Fibroblast of the aortic adventitia (primary cell): ENCODE measurements around the gene CROCC2. TPM values are rescaled to one million over a fixed set of nuclear protein-coding genes. Genes with fewer than 3 reads are reported as not detected.
A peak's percentile ranks its signal among the peaks of the same experiment; 100 is the strongest.

Experiments
- DNase-seq: peaks from one replicate; pipeline ENCODE4 v3.0.0-alpha.2; 2010; ENCODE audit warnings: low read depth
- H3K4me3 ChIP-seq: 2 replicates; pipeline ENCODE4 v1.5.1; 2011; ENCODE audit warnings: low read depth, mild to moderate bottlenecking, control low read depth, low read length, moderate library complexity
- CTCF ChIP-seq: IDR thresholded peaks from 2 replicates; pipeline ENCODE4 v1.5.1; 2011; ENCODE audit warnings: mild to moderate bottlenecking, low read length, control low read depth, inconsistent platforms; ENCODE audit not compliant: insufficient read depth
- total RNA-seq: library from RNA; depleted of rRNA; stranded (reverse); fragments of >200 nt; gene quantifications from 2 replicates; pipeline ENCODE4 v1.2.3, GENCODE V29; 2012; ENCODE audit warnings: low replicate concordance

CROCC2 gene
- total RNA-seq, 1 donor = under 0.01 TPM

GRCh38 chr2:240916571-240917008, 10.5 kb downstream of the CROCC2 start:
- no peak overlapping the region for H3K4me3 ChIP-seq
- no peak for TF ChIP-seq CTCF
- peak; percentile 83 for DNase-seq

DNA sequence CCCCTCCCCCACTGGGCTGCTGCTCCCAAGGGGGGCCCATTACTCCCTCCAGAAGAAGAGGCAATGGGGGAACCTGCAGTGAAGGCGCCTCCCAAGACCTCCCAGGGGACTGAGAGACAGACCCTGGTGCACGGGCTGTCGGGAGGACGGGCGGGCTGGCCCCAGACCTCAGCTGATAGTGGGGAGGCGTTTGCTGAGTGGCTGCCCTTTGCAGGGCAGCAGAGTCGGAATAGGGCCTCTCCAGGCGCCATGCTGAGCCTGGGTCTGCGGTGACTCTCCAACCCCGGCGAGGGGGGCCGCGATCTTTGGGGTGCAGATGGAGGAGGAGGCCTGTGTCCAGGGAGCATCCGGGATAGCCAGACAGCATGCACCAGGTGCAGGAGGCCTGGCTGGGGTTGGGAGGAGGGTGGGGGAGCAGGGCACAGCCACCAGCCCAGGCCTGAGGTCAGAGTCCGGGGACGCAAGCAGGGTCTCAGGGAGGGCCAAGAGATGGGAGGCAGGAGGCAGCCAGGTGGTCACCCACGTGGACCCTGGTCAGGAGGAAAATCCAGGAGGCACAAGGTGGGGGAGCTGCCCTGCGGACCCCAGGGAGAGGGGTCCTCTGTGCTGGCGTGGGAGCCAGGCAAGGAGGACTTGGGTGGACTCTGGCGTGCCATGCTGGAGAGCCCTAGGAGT, 11.0 kb downstream of the CROCC2 start:
- TF ChIP-seq CTCF = no peak
- no peak overlapping the region for H3K4me3 ChIP-seq
- no peak for DNase-seq

DNA sequence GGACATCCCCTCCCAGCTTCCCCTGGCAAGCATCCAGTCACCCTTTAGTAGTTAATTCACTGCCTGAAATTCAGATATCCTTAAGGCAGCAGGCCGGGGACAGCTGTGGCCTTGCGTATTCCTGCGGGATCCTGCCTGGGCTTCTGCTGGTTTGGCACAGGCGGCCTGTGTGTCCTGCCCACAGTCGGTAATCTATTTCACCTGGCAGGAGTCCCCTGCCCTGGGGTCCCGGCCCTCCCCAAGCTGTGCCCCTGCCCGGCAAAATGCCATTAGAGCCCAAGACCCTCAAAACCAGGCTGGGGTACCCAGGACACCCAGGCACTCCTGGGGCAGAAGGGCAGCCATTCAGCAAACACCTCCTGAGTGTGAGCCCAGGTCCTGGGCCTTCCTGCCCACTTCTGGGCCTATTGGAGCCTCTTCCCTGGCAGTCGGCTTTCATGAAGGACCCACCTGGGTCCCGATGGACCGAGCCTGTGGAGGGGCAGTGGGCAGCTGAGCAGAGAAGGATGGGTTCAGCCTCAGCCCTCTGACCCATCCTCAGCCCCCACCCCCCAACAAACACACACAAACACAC, 11.6 kb downstream of the CROCC2 start:
- no peak for DNase-seq
- TF ChIP-seq CTCF = no peak
- H3K4me3 ChIP-seq = no peak overlapping the region

- DNase-seq = no peak
- H3K4me3 ChIP-seq = no peak overlapping the region
- no peak for TF ChIP-seq CTCF
Observed at GRCh38 chr2:240918258-240919091, 12.3 kb downstream of the CROCC2 start.

- no peak for DNase-seq
- no peak for TF ChIP-seq CTCF
- H3K4me3 ChIP-seq = no peak overlapping the region
Observed at GRCh38 chr2:240919161-240919781, 13.1 kb downstream of the CROCC2 start.

DNA sequence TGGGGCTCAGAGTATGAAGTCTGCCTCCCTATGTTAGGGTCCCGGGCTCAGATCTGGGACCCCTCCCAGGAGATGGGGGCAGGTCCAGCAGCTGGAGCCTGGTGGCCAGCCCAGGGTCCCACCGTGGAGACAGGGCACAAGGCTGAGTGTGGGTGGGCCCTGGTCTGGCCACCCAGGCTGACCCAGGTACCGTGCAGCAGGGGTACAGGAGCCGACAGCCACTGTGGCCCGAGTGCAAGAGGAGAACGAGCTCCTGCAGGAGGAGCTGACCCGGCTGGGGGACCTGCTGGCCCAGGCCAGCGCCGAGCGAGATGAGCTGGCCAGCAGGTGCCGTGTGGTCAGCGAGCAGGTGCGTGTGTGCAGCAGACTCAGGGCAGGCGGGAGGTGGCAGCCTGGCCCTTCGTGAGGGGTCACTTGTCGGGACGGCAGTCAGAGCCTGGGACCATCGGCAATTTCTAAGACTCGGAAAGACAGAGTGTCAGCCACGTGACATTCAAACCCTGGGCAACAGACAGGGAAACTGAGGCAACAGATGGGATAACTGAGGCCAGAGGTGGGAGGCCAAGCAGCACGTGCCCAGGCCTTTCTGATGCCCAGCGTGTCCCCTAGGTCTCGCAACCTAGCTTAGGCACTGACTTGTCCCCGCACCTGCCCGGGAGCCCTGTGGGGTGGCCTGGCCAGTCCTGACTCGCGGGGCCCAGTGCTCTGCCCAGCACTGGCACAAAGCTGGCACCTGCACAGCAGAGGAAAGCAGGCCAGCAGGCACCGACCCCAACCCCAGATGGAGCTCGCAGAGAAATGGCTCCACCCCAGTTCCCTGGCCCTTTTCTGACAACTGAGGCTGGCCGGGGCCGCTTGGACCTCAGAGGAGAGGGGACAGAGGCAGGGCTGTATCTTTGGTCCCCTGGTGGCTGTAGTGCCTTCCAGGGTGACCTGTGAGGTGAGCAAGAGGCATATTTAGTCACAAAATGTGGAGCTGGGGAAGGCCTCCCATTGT, 13.9 kb downstream of the CROCC2 start:
- H3K4me3 ChIP-seq = no peak overlapping the region
- no peak for TF ChIP-seq CTCF
- no peak for DNase-seq
